Upper lobe of left lung (tissue), 4 donors: ENCODE measurements around the gene BIVM.

Experiments used
- POLR2A ChIP-seq, 4 donors: fragments of 450-650 bp; IDR thresholded peaks; one replicate each; pipeline ENCODE4 v1.5.1; 2016 to 2017; ENCODE audit warnings: antibody characterized with exemption in 4 of 4, mild to moderate bottlenecking in 2 of 4
- POLR2AphosphoS5 ChIP-seq, 2 donors: sonication (generic); formaldehyde crosslinking; IDR thresholded peaks; one replicate each; pipeline ENCODE4 v1.5.1; 2017; ENCODE audit warnings: antibody characterized with exemption in 2 of 2

DNA sequence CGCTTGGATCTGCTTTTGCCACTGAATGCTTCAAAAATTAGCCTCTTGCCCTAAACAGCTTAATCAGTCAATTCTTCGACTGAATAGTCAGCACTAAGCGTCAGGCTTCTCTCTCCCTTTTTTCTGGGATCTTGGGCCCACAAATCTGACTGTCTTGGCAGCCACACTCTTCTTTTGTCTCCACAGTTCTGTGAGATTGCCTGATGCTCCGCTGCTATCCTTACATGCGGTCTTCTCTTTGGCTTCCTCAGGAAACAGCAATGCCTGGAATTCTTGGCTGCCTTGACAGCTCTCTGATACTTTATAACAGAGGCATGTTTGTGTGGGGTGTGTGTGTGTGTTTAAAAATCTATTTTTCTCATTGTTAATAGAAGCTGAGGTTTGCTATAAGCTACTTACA is 79.6 kb downstream of the BIVM start:
- no peak for TF ChIP-seq POLR2A (IDR thresholded peaks at IDR 0.05)
- no peak for TF ChIP-seq POLR2AphosphoS5 (IDR thresholded peaks at IDR 0.05)
